ENCODE results near the gene NRG2.

NRG2 gene

GRCh38 chr5:139942243-139942642 lies 100.9 kb downstream of the NRG2 start:
- in situ Hi-C loops (cut with HindIII; ENCODE audit: low pct_unique_long_range_greater_than_20kb, low sequenced_read_pairs), result no loop called here
- TF ChIP-seq JUND (IDR thresholded peaks at IDR 0.05; ENCODE audit: low read depth), result no peak
- no peak for DNase-seq (ENCODE audit: low read depth in 1 of 2, low spot score in 1 of 2)

DNA sequence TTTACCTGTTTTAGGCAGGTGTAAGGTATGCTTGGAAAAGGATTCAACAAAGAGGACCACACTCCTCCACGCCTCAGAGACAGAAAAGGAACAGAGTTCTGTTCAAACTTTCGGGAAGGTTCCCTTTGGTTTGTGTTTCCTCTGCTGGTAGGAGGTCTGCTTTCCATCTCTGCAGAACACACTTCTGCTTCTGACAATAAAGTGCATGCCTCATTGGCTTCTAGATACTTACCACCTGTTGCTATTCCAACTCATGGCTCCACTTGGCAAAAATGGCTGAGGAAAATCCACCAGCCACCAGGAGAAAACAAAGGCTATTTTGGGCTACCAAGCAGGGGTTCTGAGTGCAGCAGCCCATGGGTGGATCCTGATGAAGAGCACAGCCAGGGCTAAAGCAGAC lies 112.7 kb downstream of the NRG2 start:
- TF ChIP-seq JUND (IDR thresholded peaks at IDR 0.05; ENCODE audit: low read depth), result no peak
- no peak for DNase-seq (ENCODE audit: low read depth in 1 of 2, low spot score in 1 of 2)
- in situ Hi-C loops (cut with HindIII; ENCODE audit: low pct_unique_long_range_greater_than_20kb, low sequenced_read_pairs), result no loop called here

GRCh38 chr5:139926797-139927503 lies 116.1 kb downstream of the NRG2 start:
- DNase-seq (ENCODE audit: low read depth in 1 of 2, low spot score in 1 of 2), result no peak
- no peak for TF ChIP-seq JUND (IDR thresholded peaks at IDR 0.05; ENCODE audit: low read depth)
- in situ Hi-C loops (cut with HindIII; ENCODE audit: low pct_unique_long_range_greater_than_20kb, low sequenced_read_pairs), result no loop called here

GRCh38 chr5:139925650-139926640 lies 117.2 kb downstream of the NRG2 start:
- in situ Hi-C loops (cut with HindIII; ENCODE audit: low pct_unique_long_range_greater_than_20kb, low sequenced_read_pairs), result no loop called here
- no peak for DNase-seq (ENCODE audit: low read depth in 1 of 2, low spot score in 1 of 2)

DNA sequence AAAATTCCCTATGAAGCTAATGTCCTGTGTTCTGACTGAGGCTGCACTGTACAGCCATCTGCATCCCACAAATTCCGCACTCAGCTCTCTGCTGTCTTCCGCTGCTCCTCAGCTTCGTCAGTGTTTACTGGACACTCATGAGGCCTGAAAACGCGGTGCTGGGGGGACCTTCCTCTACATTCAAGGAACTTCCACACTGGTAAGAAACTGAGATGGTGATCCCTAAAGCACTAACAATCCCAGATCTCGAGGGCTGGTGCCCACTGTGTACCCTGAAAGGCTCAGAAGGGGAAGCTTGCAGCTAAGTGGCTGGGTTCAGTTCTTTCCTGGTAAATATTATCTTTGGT lies 117.9 kb downstream of the NRG2 start:
- in situ Hi-C loops (cut with HindIII; ENCODE audit: low pct_unique_long_range_greater_than_20kb, low sequenced_read_pairs), result no loop called here
- TF ChIP-seq JUND (IDR thresholded peaks at IDR 0.05; ENCODE audit: low read depth), result no peak
- DNase-seq (ENCODE audit: low read depth in 1 of 2, low spot score in 1 of 2), result no peak

More at GRCh38 chr5:139925650-139926640, 117.2 kb downstream of the NRG2 start:
- no peak for TF ChIP-seq JUND (IDR thresholded peaks at IDR 0.05; ENCODE audit: low read depth)

- no peak for TF ChIP-seq JUND (IDR thresholded peaks at IDR 0.05; ENCODE audit: low read depth)
- in situ Hi-C loops (cut with HindIII; ENCODE audit: low pct_unique_long_range_greater_than_20kb, low sequenced_read_pairs), result no loop called here
- DNase-seq (ENCODE audit: low read depth in 1 of 2, low spot score in 1 of 2), result no peak
These were observed 118.5 kb downstream of the NRG2 start for GRCh38 chr5:139924294-139925215.

- in situ Hi-C loops (cut with HindIII; ENCODE audit: low pct_unique_long_range_greater_than_20kb, low sequenced_read_pairs), result no loop called here
- TF ChIP-seq JUND (IDR thresholded peaks at IDR 0.05; ENCODE audit: low read depth), result no peak
- DNase-seq (ENCODE audit: low read depth in 1 of 2, low spot score in 1 of 2), result no peak
These were observed 123.8 kb downstream of the NRG2 start for GRCh38 chr5:139919308-139919707.

- in situ Hi-C loops (cut with HindIII; ENCODE audit: low pct_unique_long_range_greater_than_20kb, low sequenced_read_pairs), result no loop called here
- TF ChIP-seq JUND (IDR thresholded peaks at IDR 0.05; ENCODE audit: low read depth), result no peak
- DNase-seq (ENCODE audit: low read depth in 1 of 2, low spot score in 1 of 2), result no peak
These were observed 127.3 kb downstream of the NRG2 start for GRCh38 chr5:139915834-139916233.

- in situ Hi-C loops (cut with HindIII; ENCODE audit: low pct_unique_long_range_greater_than_20kb, low sequenced_read_pairs), result no loop called here
These were observed 127.8 kb downstream of the NRG2 start for GRCh38 chr5:139915266-139915665.

GRCh38 chr5:139914218-139914807 lies 128.8 kb downstream of the NRG2 start:
- peak in 1 of 2 experiments; percentile 5 for DNase-seq (ENCODE audit: low read depth in 1 of 2, low spot score in 1 of 2)
- in situ Hi-C loops (cut with HindIII; ENCODE audit: low pct_unique_long_range_greater_than_20kb, low sequenced_read_pairs), result no loop called here
- no peak for TF ChIP-seq JUND (IDR thresholded peaks at IDR 0.05; ENCODE audit: low read depth)

More at GRCh38 chr5:139915266-139915665, 127.8 kb downstream of the NRG2 start:
- TF ChIP-seq JUND (IDR thresholded peaks at IDR 0.05; ENCODE audit: low read depth), result no peak
- DNase-seq (ENCODE audit: low read depth in 1 of 2, low spot score in 1 of 2), result no peak

GRCh38 chr5:139912804-139913203 lies 130.3 kb downstream of the NRG2 start:
- DNase-seq (ENCODE audit: low read depth in 1 of 2, low spot score in 1 of 2), result no peak
- in situ Hi-C loops (cut with HindIII; ENCODE audit: low pct_unique_long_range_greater_than_20kb, low sequenced_read_pairs), result no loop called here

DNA sequence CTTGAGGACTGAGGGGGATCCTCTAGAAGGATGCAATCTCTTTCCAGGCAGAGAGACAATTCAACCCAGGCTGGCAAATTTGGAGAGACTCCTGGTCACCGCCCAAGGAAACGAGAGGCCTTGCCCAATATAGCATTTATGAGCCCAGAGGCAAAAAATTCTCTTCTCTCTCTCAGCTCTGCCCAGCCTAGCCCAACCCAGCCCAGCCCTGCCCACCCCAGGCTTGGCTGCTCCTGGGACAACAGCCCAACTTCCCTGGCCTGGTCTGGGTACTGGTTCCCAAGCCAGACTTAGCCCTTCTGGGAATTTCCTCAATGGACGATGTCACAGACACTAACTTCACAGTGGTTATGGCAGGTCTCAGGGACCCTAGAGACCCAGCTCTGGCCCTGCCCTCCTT lies 130.9 kb downstream of the NRG2 start:
- TF ChIP-seq JUND (IDR thresholded peaks at IDR 0.05; ENCODE audit: low read depth), result no peak
- no peak for DNase-seq (ENCODE audit: low read depth in 1 of 2, low spot score in 1 of 2)
- in situ Hi-C loops (cut with HindIII; ENCODE audit: low pct_unique_long_range_greater_than_20kb, low sequenced_read_pairs), result no loop called here

More at GRCh38 chr5:139912804-139913203, 130.3 kb downstream of the NRG2 start:
- TF ChIP-seq JUND (IDR thresholded peaks at IDR 0.05; ENCODE audit: low read depth), result no peak
